Right lobe of liver (tissue), 6 donors: ENCODE results near the gene CACNA2D3. TPM values are rescaled to one million over a fixed set of nuclear protein-coding genes. Genes with fewer than 3 reads are reported as not detected.

Experiments used
- ATAC-seq, 4 donors: fragments of 200-7000 bp; cut with Tn5 transposase; one replicate each; pipeline ENCODE4 v1.9.1; 2020; ENCODE audit warnings: mild to moderate bottlenecking in 4 of 4, moderate library complexity in 4 of 4
- DNase-seq, 3 donors: peaks; one replicate each; pipeline ENCODE4 v3.0.0-alpha.2; 2020
- H3K27ac ChIP-seq, 3 donors: fragments of 200-600 bp; one replicate each; pipeline ENCODE4 v1.8.0; 2022
- H3K27me3 ChIP-seq, 2 donors: fragments of 200-600 bp; one replicate each; pipeline ENCODE4 v1.8.0; 2022
- H3K36me3 ChIP-seq, 4 donors: fragments of 200-600 bp; sonication (generic) in 1 of 4; one replicate each; pipeline versions ENCODE4 v1.5.1 to v1.8.0; 2017 to 2022; ENCODE audit warnings: control low read depth in 1 of 4
- H3K4me1 ChIP-seq, 4 donors: fragments of 200-600 bp; sonication (generic) in 1 of 4; one replicate each; pipeline versions ENCODE4 v1.5.1 to v1.8.0; 2017 to 2022; ENCODE audit warnings: control low read depth in 1 of 4
- H3K4me3 ChIP-seq, 3 donors: fragments of 200-600 bp; one replicate each; pipeline ENCODE4 v1.8.0; 2022
- H3K9me3 ChIP-seq, 4 donors: fragments of 200-600 bp; sonication (generic) in 1 of 4; one replicate each; pipeline versions ENCODE4 v1.5.1 to v1.8.0; 2017 to 2022; ENCODE audit warnings: control low read depth in 1 of 4
- POLR2A ChIP-seq: fragments of 450-650 bp; IDR thresholded peaks from one replicate; pipeline ENCODE4 v1.6.1; 2017; ENCODE audit warnings: antibody characterized with exemption, mild to moderate bottlenecking
- WGBS: methylation state at CpG from one replicate; pipeline ENCODE4 v1.1.6; 2018; ENCODE audit warnings: low coverage, low lambda C conversion rate; ENCODE audit not compliant: insufficient coverage; ENCODE audit errors: missing lambda C conversion rate; 5-methylcytosine and 5-hydroxymethylcytosine counted together
- intact Hi-C, 2 donors: fragments of 100-400 bp; cut with DNase I; formaldehyde crosslinking; loops; one replicate each; pipeline versions ENCODE4 v1.11.2 to v1.14.1; 2022
- total RNA-seq, 6 experiments: library from RNA; depleted of rRNA in 2 of 6; stranded (reverse); fragments of >200 nt in 2 of 6; fragmentation: NEBNext Ultra II Directional in 3 of 6; extraction: Animal tissue kit (Norgen Biotek cat#: 25700) in 3 of 6; gene quantifications; one replicate each; pipeline versions ENCODE4 v1.1.0 to v1.2.4, GENCODE V29; 2016 to 2023
- TF ChIP-seq, protein P1 (sequence below), 4 donors: fragments of 200-600 bp in 3 of 4; fragments of 450-650 bp in 1 of 4; IDR thresholded peaks; one replicate each; pipeline versions ENCODE4 v1.5.1 to v1.8.0; 2016 to 2022; ENCODE audit warnings: antibody characterized with exemption in 4 of 4, mild to moderate bottlenecking in 2 of 4
- donor health status: DM: no; HTN: yes; CAD: no.
- donor health status: DM: no; HTN: no; CAD: no.
- donor health status: DM: no; HTN: no; CAD: no.
- donor health status: DM: no; HTN: yes; CAD: no.
- donor health status: DM: no; HTN: yes; CAD: no.

CACNA2D3 gene
- total RNA-seq, 6 experiments from 2014 or later = 0.28 to 0.87 TPM; not detected in 4

DNA sequence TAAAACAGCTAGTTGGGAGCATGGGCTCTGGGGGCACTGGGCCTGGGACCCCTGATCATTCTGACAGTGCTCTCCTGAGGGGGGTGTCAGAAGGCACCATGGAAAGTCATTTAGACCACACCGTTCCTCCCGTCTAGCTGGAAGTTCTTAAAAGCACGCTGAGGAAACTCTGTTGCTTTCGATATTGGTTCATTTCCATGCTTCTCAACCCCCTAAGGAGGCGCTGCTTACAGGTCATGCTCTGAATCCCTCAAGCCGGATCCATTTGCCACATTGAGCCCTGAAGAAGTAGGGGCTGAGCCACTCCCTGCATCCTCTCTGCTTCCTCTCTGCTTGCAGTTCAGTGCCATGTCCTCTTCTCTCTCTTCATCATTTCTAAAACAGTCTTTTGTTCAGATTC lies 187.2 kb downstream of the CACNA2D3 start:
- ATAC-seq (no peak), DNase-seq (no peak)
- no peaks in the 10 kb centered on the region for H3K27me3 ChIP-seq
- no peaks in the 10 kb centered on the region for H3K9me3 ChIP-seq
- peaks cover 0 to 6% (median under 1%) of the 10 kb centered on the region in 4 donors for H3K4me1 ChIP-seq
- no peak overlapping the region for H3K27ac ChIP-seq
- TF ChIP-seq POLR2A = no peak
- TF ChIP-seq, protein P1, sequence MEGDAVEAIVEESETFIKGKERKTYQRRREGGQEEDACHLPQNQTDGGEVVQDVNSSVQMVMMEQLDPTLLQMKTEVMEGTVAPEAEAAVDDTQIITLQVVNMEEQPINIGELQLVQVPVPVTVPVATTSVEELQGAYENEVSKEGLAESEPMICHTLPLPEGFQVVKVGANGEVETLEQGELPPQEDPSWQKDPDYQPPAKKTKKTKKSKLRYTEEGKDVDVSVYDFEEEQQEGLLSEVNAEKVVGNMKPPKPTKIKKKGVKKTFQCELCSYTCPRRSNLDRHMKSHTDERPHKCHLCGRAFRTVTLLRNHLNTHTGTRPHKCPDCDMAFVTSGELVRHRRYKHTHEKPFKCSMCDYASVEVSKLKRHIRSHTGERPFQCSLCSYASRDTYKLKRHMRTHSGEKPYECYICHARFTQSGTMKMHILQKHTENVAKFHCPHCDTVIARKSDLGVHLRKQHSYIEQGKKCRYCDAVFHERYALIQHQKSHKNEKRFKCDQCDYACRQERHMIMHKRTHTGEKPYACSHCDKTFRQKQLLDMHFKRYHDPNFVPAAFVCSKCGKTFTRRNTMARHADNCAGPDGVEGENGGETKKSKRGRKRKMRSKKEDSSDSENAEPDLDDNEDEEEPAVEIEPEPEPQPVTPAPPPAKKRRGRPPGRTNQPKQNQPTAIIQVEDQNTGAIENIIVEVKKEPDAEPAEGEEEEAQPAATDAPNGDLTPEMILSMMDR (IDR thresholded peaks at IDR 0.05) = no peak
- no peaks in the 10 kb centered on the region for H3K36me3 ChIP-seq
- WGBS = no CpG with 5 or more reads among the region's 6 CpGs
- H3K4me3 ChIP-seq = no peak overlapping the region
- intact Hi-C loops = no loop called here

DNA sequence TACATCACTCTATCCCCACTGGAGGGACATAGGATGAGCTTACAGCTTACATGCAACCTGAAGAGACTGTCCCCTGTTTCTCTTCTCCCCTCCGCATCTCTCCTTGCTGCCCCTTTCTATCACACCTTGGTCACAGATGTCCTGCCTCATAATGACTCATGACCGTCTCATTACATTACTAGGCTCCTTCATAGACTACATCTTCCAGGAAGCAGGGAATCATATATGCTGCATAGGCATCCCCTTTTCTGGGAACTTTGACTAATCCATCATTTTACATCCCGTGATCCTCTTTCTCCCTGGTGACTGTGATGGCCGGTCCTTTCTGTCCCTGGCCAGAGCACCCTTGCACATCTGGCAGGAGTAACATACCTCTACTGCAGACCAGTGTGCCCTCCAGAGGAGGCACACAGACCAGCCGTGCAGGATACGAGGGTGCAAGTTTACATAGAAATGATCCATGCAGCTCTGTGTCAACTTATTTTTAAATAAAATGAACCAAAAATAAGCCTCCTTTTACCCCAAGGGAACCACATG lies 188.9 kb downstream of the CACNA2D3 start:
- no peaks in the 10 kb centered on the region for H3K9me3 ChIP-seq
- no peaks in the 10 kb centered on the region for H3K36me3 ChIP-seq
- no peak overlapping the region for H3K4me3 ChIP-seq
- ATAC-seq (peak in 1 of 4 donors; percentile 37), DNase-seq (no peak)
- intact Hi-C loops = no loop called here
- no peaks in the 10 kb centered on the region for H3K4me1 ChIP-seq
- WGBS = 76% methylated on average over 6 of the region's 6 CpGs
- no peaks in the 10 kb centered on the region for H3K27me3 ChIP-seq
- no peak overlapping the region for H3K27ac ChIP-seq
- no peak for TF ChIP-seq POLR2A
- TF ChIP-seq, protein P1 (IDR thresholded peaks at IDR 0.05) = no peak

- 65% methylated on average over 7 of the region's 9 CpGs for WGBS
- H3K27me3 ChIP-seq = no peaks in the 10 kb centered on the region
- ATAC-seq (no peak), DNase-seq (no peak)
- H3K9me3 ChIP-seq = no peaks in the 10 kb centered on the region
- H3K4me1 ChIP-seq = no peaks in the 10 kb centered on the region
- H3K4me3 ChIP-seq = no peak overlapping the region
- H3K36me3 ChIP-seq = no peaks in the 10 kb centered on the region
- TF ChIP-seq POLR2A = no peak
- TF ChIP-seq, protein P1 (IDR thresholded peaks at IDR 0.05) = no peak
- intact Hi-C loops = no loop called here
- no peak overlapping the region for H3K27ac ChIP-seq
These were observed 190.0 kb downstream of the CACNA2D3 start for GRCh38 chr3:54312156-54312899.

DNA sequence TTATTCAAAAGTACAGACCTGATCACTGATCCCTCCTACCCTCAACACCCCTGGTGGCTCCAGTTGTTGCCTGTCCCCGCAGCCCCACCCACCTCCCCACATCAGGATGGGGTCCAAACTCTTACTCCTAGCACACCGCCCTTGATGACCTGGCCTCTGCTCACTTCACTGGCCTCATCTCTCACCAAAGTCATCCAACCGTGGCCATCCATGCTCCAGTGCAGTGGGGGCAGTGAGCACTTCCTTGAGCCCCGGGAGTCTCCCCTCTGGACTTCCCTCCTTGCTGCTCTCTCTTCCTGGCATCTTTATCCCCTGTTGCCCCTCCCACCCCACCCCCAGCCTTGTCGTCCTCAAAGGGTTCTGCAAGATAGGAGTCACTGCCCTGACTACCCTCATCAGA lies 191.1 kb downstream of the CACNA2D3 start:
- no peak overlapping the region for H3K4me3 ChIP-seq
- DNase-seq (no peak), ATAC-seq (no peak)
- TF ChIP-seq POLR2A = no peak
- TF ChIP-seq, protein P1 (IDR thresholded peaks at IDR 0.05) = no peak
- H3K27ac ChIP-seq = no peak overlapping the region
- no peaks in the 10 kb centered on the region for H3K9me3 ChIP-seq
- no peaks in the 10 kb centered on the region for H3K27me3 ChIP-seq
- WGBS = 80% methylated on average over 5 of the region's 5 CpGs
- intact Hi-C loops = no loop called here
- H3K36me3 ChIP-seq = no peaks in the 10 kb centered on the region
- H3K4me1 ChIP-seq = no peaks in the 10 kb centered on the region
